CD4-positive, alpha-beta memory T cell (primary cell): ENCODE results near the gene CSHL1. TPM values are rescaled to one million over a fixed set of nuclear protein-coding genes. Genes with fewer than 3 reads are reported as not detected.
"Not testable (repeated sequence)": the region's sequence is repeated elsewhere in the genome, so short reads cannot be mapped to it uniquely, and the experiment has no call there.

Experiments used
- CTCF ChIA-PET: fragments of 350-600 bp; sonication (Branson Sonifier 250); formaldehyde crosslinking; loops from one replicate; lab custom pipeline; 2021; ENCODE audit warnings: inconsistent platforms; ENCODE audit not compliant: partially characterized antibody; lab: Charles Lee
- POLR2A ChIA-PET: fragments of 350-600 bp; sonication (Branson Sonifier 250); formaldehyde crosslinking; loops from one replicate; lab custom pipeline; 2021; ENCODE audit not compliant: partially characterized antibody; lab: Charles Lee
- DNase-seq, 5 donors: peaks; one replicate each; pipeline versions ENCODE4 v3.0.0 to v3.0.0-alpha.2; 2020 to 2022; ENCODE audit warnings: mixed read lengths in 1 of 5
- H3K27ac ChIP-seq: one replicate; pipeline ENCODE4 v1.7.0; 2013; ENCODE audit warnings: low read depth, low read length
- H3K27me3 ChIP-seq: 2 replicates; pipeline ENCODE4 v1.7.0; 2013; ENCODE audit warnings: mild to moderate bottlenecking, low read length, moderate library complexity; ENCODE audit not compliant: insufficient read depth
- H3K36me3 ChIP-seq: 2 replicates; pipeline ENCODE4 v1.7.0; 2013; ENCODE audit warnings: mild to moderate bottlenecking, low read length, moderate library complexity; ENCODE audit not compliant: insufficient read depth
- H3K4me1 ChIP-seq: 2 replicates; pipeline ENCODE4 v1.7.0; 2013; ENCODE audit warnings: mild to moderate bottlenecking, low read length, moderate library complexity; ENCODE audit not compliant: insufficient read depth
- H3K4me3 ChIP-seq, 2 donors: one replicate each; pipeline ENCODE4 v1.7.0; 2013; ENCODE audit warnings: low read length in 2 of 2, mild to moderate bottlenecking in 1 of 2
- H3K9me3 ChIP-seq, 2 donors: one replicate each; pipeline ENCODE4 v1.7.0; 2013; ENCODE audit warnings: low read length in 2 of 2, control low read depth in 1 of 2; ENCODE audit not compliant: control insufficient read depth in 1 of 2
- H3K27ac Mint-ChIP-seq, 7 donors: one replicate each; pipeline ENCODE4 v1.8.0; 2020 to 2021; ENCODE audit warnings: mixed read lengths in 7 of 7, mild to moderate bottlenecking in 6 of 7, inconsistent platforms in 3 of 7, moderate library complexity in 3 of 7
- H3K27me3 Mint-ChIP-seq, 2 donors: one replicate each; pipeline ENCODE4 v1.8.0; 2020 to 2021; ENCODE audit warnings: mixed read lengths in 2 of 2
- H3K36me3 Mint-ChIP-seq, 2 donors: one replicate each; pipeline ENCODE4 v1.8.0; 2020 to 2021; ENCODE audit warnings: mixed read lengths in 2 of 2, inconsistent platforms in 1 of 2, mild to moderate bottlenecking in 1 of 2
- H3K4me1 Mint-ChIP-seq, 4 donors: one replicate each; pipeline ENCODE4 v1.8.0; 2020 to 2021; ENCODE audit warnings: mixed read lengths in 4 of 4, mild to moderate bottlenecking in 1 of 4
- H3K4me3 Mint-ChIP-seq, 8 donors: one replicate each; pipeline ENCODE4 v1.8.0; 2020 to 2021; ENCODE audit warnings: mixed read lengths in 8 of 8, mild to moderate bottlenecking in 7 of 8, moderate library complexity in 6 of 8, inconsistent platforms in 3 of 8
- H3K9me3 Mint-ChIP-seq, 8 donors: one replicate each; pipeline ENCODE4 v1.8.0; 2020 to 2021; ENCODE audit warnings: mixed read lengths in 8 of 8, mild to moderate bottlenecking in 5 of 8, inconsistent platforms in 3 of 8, moderate library complexity in 1 of 8
- intact Hi-C: fragments of 100-400 bp; cut with micrococcal nuclease; formaldehyde crosslinking; loops from one replicate; pipeline ENCODE4 v1.15.1; 2023
- polyA plus RNA-seq, 2 donors: library from polyadenylated mRNA; unstranded; fragments of 300-500 nt; fragmentation: Illumina TruSeq; gene quantifications; one replicate each; pipeline ENCODE4 v1.2.3, GENCODE V29; 2021
- total RNA-seq, 2 experiments: library from RNA; stranded (reverse); gene quantifications; one replicate each; pipeline ENCODE4 v1.2.3, GENCODE V29; 2021

The CSHL1 gene
- total and polyA plus RNA-seq, 4 experiments from 2014 or later = not detected

GRCh38 chr17:63870292-63870665 is 40.8 kb downstream of the CSHL1 start:
- H3K9me3 ChIP-seq, H3K36me3 Mint-ChIP-seq, H3K4me3 ChIP-seq, H3K4me1 ChIP-seq, H3K27me3 ChIP-seq, H3K36me3 ChIP-seq, H3K27me3 Mint-ChIP-seq, H3K9me3 Mint-ChIP-seq, POLR2A ChIA-PET, H3K4me3 Mint-ChIP-seq, DNase-seq, H3K27ac ChIP-seq, H3K27ac Mint-ChIP-seq, intact Hi-C loops, H3K4me1 Mint-ChIP-seq: not testable (repeated sequence)
- CTCF ChIA-PET = interaction anchor here (0.8 to 1.5 kb wide), 3 partner anchors 9 to 40 kb away, joined by 3 to 5 read pairs (median 3); partner anchors contain the start of gene CSHL1

GRCh38 chr17:63869491-63870291 is 41.4 kb downstream of the CSHL1 start:
- H3K9me3 Mint-ChIP-seq, H3K4me3 ChIP-seq, H3K36me3 Mint-ChIP-seq, H3K27ac ChIP-seq, H3K27ac Mint-ChIP-seq, H3K9me3 ChIP-seq, POLR2A ChIA-PET, H3K4me1 Mint-ChIP-seq, DNase-seq, intact Hi-C loops, H3K4me1 ChIP-seq, H3K27me3 Mint-ChIP-seq, H3K36me3 ChIP-seq, H3K27me3 ChIP-seq, H3K4me3 Mint-ChIP-seq: not testable (repeated sequence)
- CTCF ChIA-PET = interaction anchor here (0.8 to 1.5 kb wide), 5 partner anchors 9 to 41 kb away, joined by 3 to 5 read pairs (median 3); partner anchors contain the start of gene CSHL1

GRCh38 chr17:63866625-63867024 is 44.4 kb downstream of the CSHL1 start:
- H3K27ac ChIP-seq, H3K4me3 Mint-ChIP-seq, H3K36me3 Mint-ChIP-seq, H3K9me3 ChIP-seq, H3K27me3 Mint-ChIP-seq, H3K4me1 ChIP-seq, H3K4me1 Mint-ChIP-seq, H3K36me3 ChIP-seq, H3K27me3 ChIP-seq, H3K9me3 Mint-ChIP-seq, H3K4me3 ChIP-seq, DNase-seq, POLR2A ChIA-PET, intact Hi-C loops: not testable (repeated sequence)
- CTCF ChIA-PET = interaction anchor here (0.8 to 3.8 kb wide), 10 partner anchors 15 to 45 kb away, joined by 3 to 22 read pairs (median 3); partner anchors contain the start of genes CSHL1 and GH2
- H3K27ac Mint-ChIP-seq = peak overlapping the region in 1 of 7 donors; percentile 9

Other genes with a start within 250 kb of the CSHL1 start
- 100 to 1,000 TPM; 724 to 755 TPM for gene LIMD2, start 211.1 kb downstream of the CSHL1 start, total RNA-seq
- 100 to 1,000 TPM; 347 to 569 TPM for gene LIMD2, start 211.1 kb downstream of the CSHL1 start, polyA plus RNA-seq
- gene STRADA, start 169.5 kb downstream of the CSHL1 start, total RNA-seq = 10 to 100 TPM; 55.6 to 58.3 TPM
- gene STRADA, start 169.5 kb downstream of the CSHL1 start, polyA plus RNA-seq = 10 to 100 TPM; 20.0 to 21.3 TPM
- 10 to 100 TPM; 36.7 to 39.0 TPM for gene CCDC47, start 137.7 kb downstream of the CSHL1 start, total RNA-seq
- 10 to 100 TPM; 31.3 to 46.9 TPM for gene CCDC47, start 137.7 kb downstream of the CSHL1 start, polyA plus RNA-seq
- gene DDX42, start 137.1 kb downstream of the CSHL1 start, total RNA-seq = 100 to 1,000 TPM; 174 to 183 TPM
- gene DDX42, start 137.1 kb downstream of the CSHL1 start, polyA plus RNA-seq = 10 to 100 TPM in 1 of 2 donors, 1 to 10 TPM in 1; 6.9 to 18.4 TPM
- 100 to 1,000 TPM; 121 TPM for gene PSMC5, start 83.8 kb downstream of the CSHL1 start, total RNA-seq
- 100 to 1,000 TPM; 188 to 227 TPM for gene PSMC5, start 83.8 kb downstream of the CSHL1 start, polyA plus RNA-seq
- gene FTSJ3, start 83.6 kb downstream of the CSHL1 start, total RNA-seq = 10 to 100 TPM; 62.1 to 62.2 TPM
- gene FTSJ3, start 83.6 kb downstream of the CSHL1 start, polyA plus RNA-seq = 10 to 100 TPM; 12.3 to 40.8 TPM
- 100 to 1,000 TPM; 113 to 114 TPM for gene SMARCD2, start 68.6 kb downstream of the CSHL1 start, total RNA-seq
- gene SMARCD2, start 68.6 kb downstream of the CSHL1 start, polyA plus RNA-seq = 100 to 1,000 TPM in 1 of 2 donors, 10 to 100 TPM in 1; 80.4 to 125 TPM
- not detected for gene CSH2, start 37.6 kb downstream of the CSHL1 start, total RNA-seq
- not detected for gene CSH2, start 37.6 kb downstream of the CSHL1 start, polyA plus RNA-seq
- gene GH2, start 29.3 kb downstream of the CSHL1 start, total RNA-seq = not detected
- gene GH2, start 29.3 kb downstream of the CSHL1 start, polyA plus RNA-seq = not detected
- gene CSH1, start 14.7 kb downstream of the CSHL1 start, total RNA-seq = not detected
- not detected for gene CSH1, start 14.7 kb downstream of the CSHL1 start, polyA plus RNA-seq
- gene GH1, start 7.6 kb upstream of the CSHL1 start, total RNA-seq = not detected
- gene GH1, start 7.6 kb upstream of the CSHL1 start, polyA plus RNA-seq = not detected
- 10 to 100 TPM; 16.4 to 17.2 TPM for gene CD79B, start 21.1 kb upstream of the CSHL1 start, total RNA-seq
- 10 to 100 TPM; 54.4 to 57.2 TPM for gene CD79B, start 21.1 kb upstream of the CSHL1 start, polyA plus RNA-seq
- gene SCN4A, start 61.7 kb upstream of the CSHL1 start, total RNA-seq = under 1 TPM; 0.17 to 0.30 TPM
- gene SCN4A, start 61.7 kb upstream of the CSHL1 start, polyA plus RNA-seq = not detected
- 1 to 10 TPM in 1 of 2 experiments, under 1 TPM in 1; 0.19 to 1.0 TPM for gene PRR29, start 87.1 kb upstream of the CSHL1 start, total RNA-seq
- 1 to 10 TPM; 5.6 to 6.0 TPM for gene PRR29, start 87.1 kb upstream of the CSHL1 start, polyA plus RNA-seq
- gene ICAM2, start 109.4 kb upstream of the CSHL1 start, total RNA-seq = 100 to 1,000 TPM; 150 to 158 TPM
- 100 to 1,000 TPM; 411 to 591 TPM for gene ICAM2, start 109.4 kb upstream of the CSHL1 start, polyA plus RNA-seq
- 100 to 1,000 TPM; 163 to 172 TPM for gene ERN1, start 218.9 kb upstream of the CSHL1 start, total RNA-seq
- gene ERN1, start 218.9 kb upstream of the CSHL1 start, polyA plus RNA-seq = 100 to 1,000 TPM in 1 of 2 donors, 10 to 100 TPM in 1; 47.9 to 124 TPM